Right atrium auricular region (tissue), 2 donors: ENCODE data around the gene MAGEC1. TPM values are rescaled to one million over a fixed set of nuclear protein-coding genes. Genes with fewer than 3 reads are reported as not detected.

ENCODE experiments used
- DNase-seq: peaks from one replicate; pipeline ENCODE4 v3.0.0-alpha.2; 2019; ENCODE audit warnings: low spot score
- H3K27ac ChIP-seq, 2 donors: fragments of 200-600 bp; sonication (generic); 1 replicate in 1 of 2; 2 replicates in 1 of 2; pipeline ENCODE4 v1.5.1; 2016 to 2019
- H3K27me3 ChIP-seq, 2 donors: fragments of 200-600 bp; sonication (generic); one replicate each; pipeline versions ENCODE4 v1.5.1 to v1.6.0; 2017 to 2019
- H3K36me3 ChIP-seq: fragments of 200-600 bp; sonication (generic); one replicate; pipeline ENCODE4 v1.5.1; 2016
- H3K4me1 ChIP-seq, 2 donors: fragments of 200-600 bp; sonication (generic); one replicate each; pipeline versions ENCODE4 v1.5.1 to v1.6.0; 2017 to 2019
- H3K4me3 ChIP-seq, 2 donors: fragments of 200-600 bp; sonication (generic); 1 replicate in 1 of 2; 2 replicates in 1 of 2; pipeline ENCODE4 v1.5.1; 2017 to 2019; ENCODE audit warnings: mild to moderate bottlenecking in 1 of 2, moderate library complexity in 1 of 2
- H3K9me3 ChIP-seq, 2 donors: fragments of 200-600 bp; sonication (generic); one replicate each; pipeline ENCODE4 v1.5.1; 2019
- total RNA-seq, 2 donors: library from RNA; depleted of rRNA; stranded (reverse); fragments of >200 nt; gene quantifications; one replicate each; pipeline ENCODE4 v1.1.0, GENCODE V29; 2016
- TF ChIP-seq, protein P1 (sequence below), 2 donors: fragments of 200-600 bp; sonication (generic); IDR thresholded peaks; one replicate each; pipeline ENCODE4 v1.5.1; 2019; ENCODE audit warnings: antibody characterized with exemption in 2 of 2

MAGEC1 gene
- total RNA-seq, 2 donors from 2014 or later = not detected

GRCh38 chrX:141902366-141902765 is 1.3 kb upstream of the MAGEC1 start:
- H3K4me1 ChIP-seq = no peaks in the 10 kb centered on the region
- TF ChIP-seq, protein P1, sequence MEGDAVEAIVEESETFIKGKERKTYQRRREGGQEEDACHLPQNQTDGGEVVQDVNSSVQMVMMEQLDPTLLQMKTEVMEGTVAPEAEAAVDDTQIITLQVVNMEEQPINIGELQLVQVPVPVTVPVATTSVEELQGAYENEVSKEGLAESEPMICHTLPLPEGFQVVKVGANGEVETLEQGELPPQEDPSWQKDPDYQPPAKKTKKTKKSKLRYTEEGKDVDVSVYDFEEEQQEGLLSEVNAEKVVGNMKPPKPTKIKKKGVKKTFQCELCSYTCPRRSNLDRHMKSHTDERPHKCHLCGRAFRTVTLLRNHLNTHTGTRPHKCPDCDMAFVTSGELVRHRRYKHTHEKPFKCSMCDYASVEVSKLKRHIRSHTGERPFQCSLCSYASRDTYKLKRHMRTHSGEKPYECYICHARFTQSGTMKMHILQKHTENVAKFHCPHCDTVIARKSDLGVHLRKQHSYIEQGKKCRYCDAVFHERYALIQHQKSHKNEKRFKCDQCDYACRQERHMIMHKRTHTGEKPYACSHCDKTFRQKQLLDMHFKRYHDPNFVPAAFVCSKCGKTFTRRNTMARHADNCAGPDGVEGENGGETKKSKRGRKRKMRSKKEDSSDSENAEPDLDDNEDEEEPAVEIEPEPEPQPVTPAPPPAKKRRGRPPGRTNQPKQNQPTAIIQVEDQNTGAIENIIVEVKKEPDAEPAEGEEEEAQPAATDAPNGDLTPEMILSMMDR (IDR thresholded peaks at IDR 0.05) = no peak

DNA sequence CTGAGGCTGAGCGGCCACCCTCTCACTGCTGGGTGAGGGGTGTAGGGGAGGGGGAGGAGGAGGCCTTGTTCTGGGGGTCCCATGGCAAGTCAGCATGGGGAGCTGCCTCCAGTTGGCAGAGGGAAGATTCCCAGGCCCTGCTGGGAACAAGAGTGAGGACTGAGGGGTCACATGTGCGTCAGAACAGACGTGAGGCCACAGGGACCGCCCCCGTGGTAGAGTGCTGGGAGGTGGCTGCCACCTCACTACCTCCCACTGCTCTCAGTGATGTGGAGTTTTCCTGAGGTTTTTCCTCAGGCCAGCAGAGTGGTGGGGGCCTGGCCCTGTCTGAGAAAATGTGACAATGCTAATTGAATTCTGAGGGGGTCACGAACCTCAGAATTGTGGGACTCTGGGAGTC is 568 bp downstream of the MAGEC1 start:
- no peak overlapping the region for H3K27ac ChIP-seq
- TF ChIP-seq, protein P1 (IDR thresholded peaks at IDR 0.05) = no peak
- H3K9me3 ChIP-seq = no peaks in the 10 kb centered on the region
- no peak for DNase-seq
- no peaks in the 10 kb centered on the region for H3K4me1 ChIP-seq
- H3K27me3 ChIP-seq = no peaks in the 10 kb centered on the region
- H3K4me3 ChIP-seq = no peak overlapping the region
- no peaks in the 10 kb centered on the region for H3K36me3 ChIP-seq

More at GRCh38 chrX:141902366-141902765, 1.3 kb upstream of the MAGEC1 start:
- H3K4me3 ChIP-seq = no peak overlapping the region
- no peak for DNase-seq
- H3K9me3 ChIP-seq = no peaks in the 10 kb centered on the region
- no peaks in the 10 kb centered on the region for H3K27me3 ChIP-seq
- H3K36me3 ChIP-seq = no peaks in the 10 kb centered on the region
- no peak overlapping the region for H3K27ac ChIP-seq

GRCh38 chrX:141917801-141918200 is 14.1 kb downstream of the MAGEC1 start:
- TF ChIP-seq, protein P1 (IDR thresholded peaks at IDR 0.05) = no peak
- Histone ChIP-seq H3K9me3 (no peaks in the 10 kb centered on the region), H3K36me3 (no peaks in the 10 kb centered on the region), H3K27me3 (no peaks in the 10 kb centered on the region), H3K4me3 (no peak overlapping the region), H3K4me1 (no peaks in the 10 kb centered on the region), H3K27ac (no peak overlapping the region)
- no peak for DNase-seq

DNA sequence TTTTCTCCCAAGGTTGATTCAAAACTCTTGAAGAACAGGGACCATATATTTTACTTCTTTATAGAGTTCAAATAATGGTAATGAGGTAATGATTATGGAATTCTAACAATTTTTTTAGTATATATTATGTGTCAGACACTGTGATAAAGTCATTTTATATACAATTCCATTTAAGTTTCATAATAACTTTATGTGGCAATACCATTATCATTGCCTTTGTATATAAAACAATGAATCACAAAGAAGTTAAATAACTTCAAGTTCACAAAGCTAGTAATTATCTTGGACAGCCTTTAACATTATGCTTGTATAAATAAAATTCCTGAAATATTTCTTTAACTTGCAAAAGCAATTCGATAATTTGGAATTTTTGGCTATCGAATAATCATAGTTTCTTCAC is 20.6 kb downstream of the MAGEC1 start:
- H3K4me1 ChIP-seq = no peaks in the 10 kb centered on the region
- no peak for DNase-seq
- no peak overlapping the region for H3K4me3 ChIP-seq
- H3K9me3 ChIP-seq = no peaks in the 10 kb centered on the region
- no peaks in the 10 kb centered on the region for H3K27me3 ChIP-seq
- TF ChIP-seq, protein P1 (IDR thresholded peaks at IDR 0.05) = no peak
- no peaks in the 10 kb centered on the region for H3K36me3 ChIP-seq
- H3K27ac ChIP-seq = no peak overlapping the region

- Histone ChIP-seq H3K9me3 (no peaks in the 10 kb centered on the region), H3K4me3 (no peak overlapping the region), H3K4me1 (no peaks in the 10 kb centered on the region), H3K36me3 (no peaks in the 10 kb centered on the region), H3K27ac (no peak overlapping the region), H3K27me3 (no peaks in the 10 kb centered on the region)
- DNase-seq = no peak
- TF ChIP-seq, protein P1 (IDR thresholded peaks at IDR 0.05) = no peak
Observed at GRCh38 chrX:141928432-141928831, 24.7 kb downstream of the MAGEC1 start.

DNA sequence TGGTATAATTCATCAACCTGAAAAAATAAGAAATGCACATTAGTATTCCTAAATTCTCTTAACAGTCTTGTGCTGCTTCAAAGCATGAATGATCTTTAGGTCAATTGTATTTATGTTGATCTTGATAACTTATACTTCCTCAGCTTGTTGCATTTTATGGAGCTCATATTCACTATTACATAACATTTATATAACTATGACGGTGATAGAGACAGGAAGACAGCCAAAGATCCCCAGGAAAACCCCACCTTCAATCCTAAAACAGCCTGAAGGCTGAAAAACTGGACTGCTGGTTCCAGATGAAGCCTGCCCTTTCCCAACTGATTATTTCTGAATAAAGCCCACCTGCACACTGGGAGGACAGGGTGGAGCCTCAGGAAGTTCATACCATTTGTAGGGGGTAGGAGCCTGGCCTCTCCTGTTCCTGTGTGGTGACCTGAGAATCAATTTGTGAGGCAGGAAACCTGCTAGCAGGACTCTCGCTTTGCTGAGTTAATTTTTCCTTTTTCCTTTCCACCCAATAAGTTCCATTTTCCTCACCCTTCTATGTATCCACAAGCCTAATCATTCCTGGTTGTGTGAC is 30.5 kb downstream of the MAGEC1 start:
- DNase-seq = no peak

More for the DNA sequence above, 30.5 kb downstream of the MAGEC1 start:
- Histone ChIP-seq H3K9me3 (peaks cover 0 to 3% of the 10 kb centered on the region in 2 donors), H3K27me3 (no peaks in the 10 kb centered on the region), H3K4me1 (no peaks in the 10 kb centered on the region), H3K36me3 (no peaks in the 10 kb centered on the region), H3K27ac (no peak overlapping the region), H3K4me3 (no peak overlapping the region)
- TF ChIP-seq, protein P1 (IDR thresholded peaks at IDR 0.05) = no peak
